GM18909 (cell line): ENCODE measurements around the gene SYAP1.
"Not testable (repeated sequence)": the region's sequence is repeated elsewhere in the genome, so short reads cannot be mapped to it uniquely, and the experiment has no call there.

ENCODE experiments used
- ATAC-seq: cut with Tn5 transposase; IDR thresholded peaks from one replicate; pipeline ENCODE4 v1.9.1; 2021; ENCODE audit warnings: mild to moderate bottlenecking; ENCODE audit not compliant: unreplicated experiment, poor library complexity

Gene SYAP1

DNA sequence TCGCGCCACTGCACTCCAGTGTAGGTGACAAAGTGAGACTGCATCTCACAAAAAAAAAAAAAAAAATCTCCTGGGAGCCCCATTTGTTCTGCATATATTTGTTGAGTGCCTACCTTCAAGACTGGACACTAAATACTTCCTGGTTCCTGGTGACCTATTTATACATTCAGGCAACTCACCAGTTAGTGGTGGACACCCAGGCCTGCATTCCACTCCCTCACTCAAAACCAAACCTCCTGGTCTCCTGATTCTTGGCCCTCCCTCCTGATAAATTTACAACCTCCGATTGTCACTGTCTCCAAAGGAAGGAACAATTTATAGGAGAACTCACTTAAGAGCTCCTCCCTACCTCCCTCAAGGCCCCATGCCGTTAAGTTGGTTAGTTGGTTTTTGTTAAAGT lies 3.1 kb downstream of the SYAP1 start:
- ATAC-seq, result no peak

DNA sequence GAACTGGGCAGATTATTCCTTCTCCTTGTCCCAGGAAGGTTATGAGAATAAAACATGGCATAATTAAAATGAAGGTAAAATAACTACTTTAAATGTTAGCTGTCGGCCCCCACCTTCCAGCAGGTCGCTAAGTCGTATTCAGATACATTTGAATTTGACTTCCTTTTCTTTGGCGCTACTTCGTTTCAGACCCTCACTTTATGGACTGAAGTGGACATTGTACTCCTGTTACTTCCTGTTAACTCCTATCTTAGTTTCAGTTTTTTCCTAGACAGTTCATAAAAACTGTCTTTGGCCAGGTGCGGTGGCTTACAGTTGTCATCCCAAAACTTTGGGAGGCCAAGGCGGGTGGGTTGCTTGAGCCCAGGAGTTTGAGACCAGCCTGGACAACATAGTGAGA lies 5.7 kb downstream of the SYAP1 start:
- ATAC-seq, result no peak

DNA sequence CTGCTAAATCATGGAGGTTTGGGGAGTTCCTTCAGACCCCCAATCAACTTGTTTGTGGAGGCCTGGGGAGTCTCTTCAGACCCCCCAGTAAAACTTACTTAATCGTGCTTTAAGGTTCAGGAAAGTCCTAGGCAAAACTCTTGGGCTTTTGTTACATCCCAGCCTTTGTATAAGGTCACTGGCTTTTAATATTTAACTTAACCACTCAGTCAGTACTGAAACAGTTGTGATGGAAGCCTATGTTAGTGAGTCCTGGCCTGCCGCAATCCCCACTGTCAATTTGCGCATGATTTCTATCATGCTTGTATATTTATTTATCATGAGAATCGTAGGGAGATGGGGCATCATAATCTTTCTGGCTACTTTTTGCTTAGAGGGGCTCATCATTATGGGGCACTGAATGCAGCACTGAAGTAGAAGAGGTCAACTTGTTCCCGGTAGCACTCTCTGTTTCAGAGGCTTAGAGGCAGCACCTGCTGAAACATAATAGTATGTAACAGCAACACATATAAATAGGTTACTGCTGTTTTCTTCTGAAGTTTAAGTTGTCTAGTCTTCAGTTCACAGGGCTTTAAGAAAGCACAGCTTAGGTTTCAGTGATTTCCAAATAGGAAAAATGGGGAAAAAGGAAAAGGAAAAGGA lies 7.1 kb downstream of the SYAP1 start:
- ATAC-seq, result peak; percentile 89

DNA sequence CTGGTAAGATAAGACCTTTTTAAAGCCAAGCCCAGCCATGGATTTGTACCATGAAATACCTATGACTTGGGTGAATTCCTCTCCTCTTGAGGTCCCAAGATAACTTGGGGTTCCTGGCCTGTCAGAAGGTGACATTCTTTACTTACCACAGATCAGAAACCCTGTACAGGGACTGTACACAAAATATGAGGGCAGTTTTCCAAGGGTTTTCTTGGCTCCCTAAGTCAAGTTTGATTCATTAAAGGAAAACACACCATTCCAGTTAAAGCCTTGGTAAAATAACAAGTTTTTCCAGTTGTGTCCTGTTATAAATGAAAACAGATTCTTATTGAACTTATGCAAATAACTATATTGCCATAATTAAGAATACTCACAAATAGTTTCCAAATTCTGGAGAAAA lies 8.2 kb downstream of the SYAP1 start:
- ATAC-seq, result no peak

DNA sequence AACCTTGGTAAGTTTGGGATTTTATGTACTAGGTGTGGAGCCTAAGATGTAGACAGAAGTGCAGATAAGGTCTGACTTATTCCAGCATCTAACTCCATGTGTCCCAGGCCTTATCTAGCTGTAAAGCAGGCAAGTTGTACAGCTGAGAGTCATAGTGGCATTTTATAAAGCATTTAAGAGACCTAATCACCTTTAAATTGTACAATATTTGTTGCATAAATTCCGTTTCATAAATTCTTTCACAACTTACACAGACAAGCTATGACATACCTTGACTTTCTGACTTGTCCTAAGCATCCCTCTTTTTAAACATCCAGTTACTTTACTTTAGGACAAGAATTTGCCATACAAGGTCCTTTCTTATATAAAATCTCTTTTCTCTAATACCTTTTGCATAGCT lies 11.0 kb downstream of the SYAP1 start:
- no peak for ATAC-seq

DNA sequence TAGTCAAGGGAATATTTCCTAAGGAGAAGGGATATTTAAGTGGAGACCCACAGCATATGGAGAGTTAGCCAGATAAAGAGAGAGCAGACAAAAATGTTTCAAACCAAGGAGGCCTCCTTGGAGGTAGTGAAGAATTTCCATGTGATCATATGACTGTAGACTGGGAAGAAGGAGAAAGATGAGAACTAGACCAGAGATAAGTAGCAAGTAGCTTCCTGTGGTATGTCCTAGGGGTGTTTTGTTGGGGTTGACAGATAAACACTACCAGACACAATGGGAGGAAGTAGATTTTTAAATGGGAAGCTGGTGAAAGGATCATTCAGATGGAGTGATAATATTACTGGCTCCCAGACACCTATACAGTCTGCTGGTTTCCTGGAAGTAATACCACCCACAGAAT lies 13.6 kb downstream of the SYAP1 start:
- no peak for ATAC-seq

DNA sequence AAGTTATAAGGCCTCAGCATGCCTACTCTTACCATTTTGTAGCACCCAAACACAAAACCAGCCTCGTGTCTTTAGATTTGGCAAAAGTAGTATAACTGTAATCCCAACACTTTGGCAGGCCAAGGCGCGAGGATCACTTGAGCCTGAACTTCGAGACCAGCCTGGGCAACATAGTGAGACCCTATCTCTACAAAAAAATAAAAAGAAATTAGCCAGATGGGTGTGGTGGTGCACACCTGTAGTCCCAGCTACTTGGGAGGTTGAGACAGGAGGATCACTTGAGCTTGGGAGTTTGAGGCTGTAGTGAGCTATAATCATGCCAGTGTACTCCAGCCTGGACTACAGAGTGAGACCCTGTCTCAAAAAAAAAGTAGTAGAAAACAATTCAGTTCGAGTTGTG lies 17.6 kb downstream of the SYAP1 start:
- no peak for ATAC-seq

DNA sequence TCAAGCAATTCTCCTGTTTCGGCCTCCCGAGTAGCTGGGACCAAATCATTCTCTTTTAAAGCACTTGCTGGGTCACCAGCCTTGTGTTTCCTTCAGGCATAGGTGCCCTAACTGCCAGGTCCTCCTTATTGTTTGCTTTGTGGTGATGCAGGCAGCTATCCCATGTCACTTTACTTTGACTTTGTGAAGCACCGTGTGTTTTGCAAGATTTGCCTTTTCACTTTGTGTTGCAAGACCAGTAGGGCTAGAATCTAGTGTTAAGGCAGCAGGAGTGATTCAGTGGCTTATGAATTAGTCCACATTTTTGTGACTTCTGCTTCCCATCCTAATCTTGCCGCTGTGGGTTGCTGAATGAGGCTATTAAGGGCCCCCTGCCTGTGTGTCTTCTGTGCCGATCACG lies 20.2 kb downstream of the SYAP1 start:
- ATAC-seq, result no peak

DNA sequence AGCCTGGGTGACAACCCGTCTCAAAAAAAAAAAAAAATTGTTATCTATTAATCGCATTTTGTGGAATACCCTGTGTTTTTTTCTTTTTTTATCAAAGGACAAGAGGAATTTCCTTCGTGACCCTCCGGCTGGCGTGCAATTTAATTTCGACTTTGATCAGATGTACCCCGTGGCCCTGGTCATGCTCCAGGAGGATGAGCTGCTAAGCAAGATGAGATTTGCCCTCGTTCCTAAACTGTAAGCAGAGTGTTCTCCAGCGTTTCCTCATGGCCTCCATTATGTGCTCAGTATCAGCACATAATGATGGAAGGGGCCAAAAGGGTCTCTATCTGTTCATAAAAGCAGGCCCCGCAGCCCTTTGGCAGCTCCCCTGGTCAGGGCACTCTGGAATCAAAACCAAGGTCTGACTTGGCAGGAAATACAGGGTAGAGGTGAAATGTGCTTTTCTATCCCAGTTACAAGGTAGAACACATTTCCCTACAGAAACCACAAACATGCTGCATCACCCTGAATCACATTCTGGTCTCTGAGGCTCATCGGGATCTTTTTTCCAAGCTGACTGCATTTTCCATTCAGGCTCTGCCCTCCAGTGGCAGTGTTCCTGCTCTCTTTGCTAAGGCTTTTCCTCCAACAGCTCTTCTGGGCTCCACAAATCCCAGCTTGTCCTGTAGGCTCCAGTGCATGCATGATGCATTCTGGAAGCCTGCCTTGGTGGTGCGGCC lies 24.4 kb downstream of the SYAP1 start:
- no peak for ATAC-seq

DNA sequence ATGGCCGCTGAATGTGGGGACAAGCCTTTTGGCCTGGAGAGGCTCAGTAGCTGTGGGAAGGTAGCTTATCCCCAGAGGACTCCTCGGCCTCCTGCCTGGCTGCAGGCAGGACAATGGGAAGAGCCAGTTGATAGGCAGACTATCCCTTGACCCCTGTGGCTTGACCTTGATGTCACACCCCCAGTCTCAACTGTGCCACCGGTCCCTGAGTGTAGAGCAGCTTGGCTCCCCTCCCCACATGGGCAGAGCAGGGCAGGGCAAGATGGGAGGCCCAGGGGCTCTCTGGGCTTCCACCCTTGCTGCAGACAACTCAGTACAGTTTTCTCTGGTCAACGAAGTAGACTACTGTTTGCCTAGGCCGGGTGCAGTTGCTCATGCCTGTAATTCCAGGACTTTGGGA lies 25.7 kb downstream of the SYAP1 start:
- no peak for ATAC-seq

DNA sequence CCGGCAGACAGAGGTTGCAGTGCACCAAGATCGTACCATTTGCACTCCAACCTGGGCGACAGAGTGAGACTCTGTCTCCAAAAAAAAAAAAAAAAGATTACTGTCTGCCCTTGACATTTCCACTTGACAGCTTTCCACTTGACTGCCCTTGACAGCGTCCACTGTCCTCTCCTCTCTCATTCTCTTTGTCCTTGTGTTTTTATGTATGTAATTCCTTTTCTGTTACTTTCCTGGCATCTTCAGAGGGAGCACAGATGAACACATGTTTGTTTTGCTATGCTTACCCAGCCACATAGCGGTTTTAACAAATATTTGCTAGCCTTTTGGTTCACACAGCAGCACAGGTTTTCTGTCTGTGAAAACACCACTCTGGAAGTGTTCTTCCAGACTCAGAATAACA lies 26.2 kb downstream of the SYAP1 start:
- ATAC-seq, result no peak

DNA sequence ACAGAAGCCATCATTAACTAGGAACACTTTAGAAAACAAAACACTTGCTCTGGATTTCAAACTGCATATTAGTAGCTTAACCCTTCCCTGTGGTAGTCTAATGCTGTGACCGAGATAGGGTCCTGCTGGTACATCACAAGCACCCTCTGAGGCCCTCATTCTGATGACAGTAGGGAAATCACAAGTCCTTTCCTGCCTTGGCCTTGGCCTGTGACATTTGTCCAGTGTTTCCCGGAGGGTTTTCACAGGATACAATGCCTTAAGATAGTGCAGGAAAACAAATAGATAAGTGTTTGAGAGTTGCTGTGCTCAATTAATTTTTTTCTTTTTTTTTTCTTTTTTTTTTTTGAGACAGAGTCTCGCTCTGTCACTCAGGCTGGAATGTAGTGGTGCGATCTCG lies 29.0 kb downstream of the SYAP1 start:
- no peak for ATAC-seq

DNA sequence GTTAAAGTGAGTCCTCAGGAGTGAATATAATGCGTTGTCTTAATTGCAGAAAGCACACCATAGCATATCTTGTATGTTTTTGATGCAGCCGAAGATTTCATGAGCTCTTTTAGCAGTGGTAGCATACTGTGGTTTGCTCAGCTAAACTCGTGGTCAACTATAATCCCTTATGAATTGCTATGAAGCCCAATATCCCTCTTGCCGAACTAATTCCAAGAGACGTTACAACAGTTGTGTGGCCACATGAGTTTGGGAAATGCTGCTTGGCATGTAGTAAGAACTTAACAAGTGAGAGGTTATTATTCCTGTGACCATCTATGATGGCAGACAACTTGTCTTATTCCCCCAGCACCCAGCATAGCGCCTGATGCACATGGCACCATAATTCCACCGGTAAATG lies 30.7 kb downstream of the SYAP1 start:
- no peak for ATAC-seq

DNA sequence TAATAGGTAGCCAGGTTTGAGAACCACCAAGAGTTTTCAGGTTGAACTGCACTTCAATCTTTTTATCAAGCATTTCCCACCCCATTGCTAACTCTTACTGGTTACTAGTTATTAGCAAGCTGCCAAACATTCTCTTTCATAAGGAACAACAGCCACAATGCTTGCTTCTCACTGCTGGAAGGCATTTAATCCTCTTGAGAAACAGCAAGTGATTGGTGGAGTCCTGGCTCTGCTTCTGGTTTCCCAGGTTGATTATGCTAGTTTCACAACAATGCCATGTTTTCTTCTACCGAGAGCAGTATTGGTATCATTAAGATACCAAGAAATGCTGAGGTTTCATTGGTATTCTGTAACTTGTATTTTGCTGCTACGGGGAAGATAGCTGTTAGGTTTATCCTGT lies 34.6 kb downstream of the SYAP1 start:
- ATAC-seq, result no peak

DNA sequence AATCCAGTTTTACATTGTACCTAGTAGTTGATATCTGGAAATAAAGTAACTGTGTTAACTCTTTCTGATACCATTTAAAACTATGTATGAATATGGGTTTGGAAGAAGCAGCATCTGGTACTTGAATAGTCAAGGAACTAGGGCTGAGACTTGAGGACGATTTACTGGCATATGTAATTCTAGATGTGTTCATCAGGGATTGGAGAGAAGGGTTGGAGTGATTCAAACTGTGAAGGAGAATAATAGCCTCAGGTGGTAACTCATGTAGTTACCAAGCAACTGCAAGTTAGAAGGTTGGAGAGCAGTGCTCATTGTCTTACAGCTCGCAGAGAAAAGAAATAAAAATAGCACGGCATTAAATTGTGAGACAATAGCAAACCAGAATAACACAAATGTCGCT lies 37.3 kb downstream of the SYAP1 start:
- ATAC-seq, result no peak

DNA sequence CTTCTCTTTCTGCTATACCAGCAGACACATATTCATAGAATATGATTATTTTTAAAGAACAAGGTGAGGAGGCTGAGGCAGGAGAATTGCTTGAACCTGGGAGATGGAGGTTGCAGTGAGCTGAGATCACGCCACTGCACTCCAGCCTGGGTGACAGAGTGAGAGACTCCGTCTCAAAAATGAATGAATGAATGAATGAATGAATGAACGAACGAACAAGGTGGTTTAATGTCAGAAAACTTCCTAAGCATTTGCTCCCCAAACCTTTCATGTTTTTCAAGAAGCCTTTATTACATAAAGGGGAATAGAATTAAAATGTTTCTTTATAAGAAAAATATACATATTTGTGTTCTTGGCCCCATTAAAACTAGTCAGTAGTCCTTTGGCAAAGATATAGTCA lies 42.1 kb downstream of the SYAP1 start:
- ATAC-seq, result not testable (repeated sequence)

DNA sequence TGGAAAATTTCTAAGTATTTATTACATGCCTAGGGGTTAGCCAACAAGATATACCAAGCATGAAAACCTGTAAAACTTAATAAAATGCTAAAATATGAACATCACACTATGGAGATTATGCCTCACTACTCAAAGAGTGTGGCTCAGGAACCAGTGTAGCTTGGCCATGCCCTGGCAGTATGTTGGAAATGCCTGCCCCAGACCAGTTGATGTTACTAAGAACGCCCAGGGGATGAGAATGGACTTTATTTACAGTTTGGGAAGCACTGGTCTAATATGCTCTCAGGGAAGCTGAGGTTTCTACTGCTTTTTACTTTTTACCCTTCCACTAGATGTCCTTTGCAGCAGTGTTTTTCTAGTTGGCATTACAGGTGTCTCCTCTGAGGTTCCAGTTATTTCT lies 43.2 kb downstream of the SYAP1 start:
- no peak for ATAC-seq

DNA sequence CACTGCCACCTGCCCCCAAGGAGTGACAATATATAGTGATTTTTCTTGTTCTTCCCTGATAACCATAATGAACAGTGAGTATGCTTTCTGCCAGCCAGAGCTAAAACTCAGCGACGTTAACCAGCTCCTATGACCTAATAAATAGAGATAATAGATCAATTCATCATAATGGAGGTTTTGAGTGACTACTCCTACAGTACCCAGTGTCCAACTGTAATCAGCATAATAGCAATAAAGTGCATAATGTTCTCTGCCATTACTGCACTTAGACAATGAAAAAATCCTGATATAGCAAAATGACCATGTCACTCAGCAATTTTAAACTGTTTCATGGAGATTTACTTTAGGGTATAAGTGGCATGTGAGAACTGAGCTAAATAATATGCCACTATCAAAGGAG lies 46.2 kb downstream of the SYAP1 start:
- ATAC-seq, result no peak

DNA sequence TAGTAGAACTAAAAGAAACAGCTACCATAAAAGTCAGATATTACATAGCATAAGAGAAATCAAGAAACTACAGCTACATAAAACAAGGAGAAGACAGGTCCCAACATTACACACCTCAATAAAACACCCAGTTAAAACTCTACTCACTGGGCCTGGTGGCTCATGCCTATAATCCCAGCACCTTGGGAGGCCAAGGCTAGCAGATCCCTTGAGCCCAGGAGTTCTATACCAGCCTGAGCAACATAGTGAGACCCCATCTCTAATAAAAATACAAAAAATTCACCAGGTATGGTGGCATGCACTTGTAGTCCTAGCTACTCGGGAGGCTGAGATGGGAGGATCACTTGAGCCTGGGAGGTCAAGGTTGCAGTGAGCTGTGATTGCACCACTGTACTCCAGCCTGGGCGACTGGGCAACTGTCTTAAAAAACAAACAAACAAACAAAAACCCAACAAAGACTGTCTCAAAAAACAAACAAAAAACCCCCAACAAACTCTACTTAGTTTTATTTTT lies 51.6 kb downstream of the SYAP1 start:
- ATAC-seq, result no peak

DNA sequence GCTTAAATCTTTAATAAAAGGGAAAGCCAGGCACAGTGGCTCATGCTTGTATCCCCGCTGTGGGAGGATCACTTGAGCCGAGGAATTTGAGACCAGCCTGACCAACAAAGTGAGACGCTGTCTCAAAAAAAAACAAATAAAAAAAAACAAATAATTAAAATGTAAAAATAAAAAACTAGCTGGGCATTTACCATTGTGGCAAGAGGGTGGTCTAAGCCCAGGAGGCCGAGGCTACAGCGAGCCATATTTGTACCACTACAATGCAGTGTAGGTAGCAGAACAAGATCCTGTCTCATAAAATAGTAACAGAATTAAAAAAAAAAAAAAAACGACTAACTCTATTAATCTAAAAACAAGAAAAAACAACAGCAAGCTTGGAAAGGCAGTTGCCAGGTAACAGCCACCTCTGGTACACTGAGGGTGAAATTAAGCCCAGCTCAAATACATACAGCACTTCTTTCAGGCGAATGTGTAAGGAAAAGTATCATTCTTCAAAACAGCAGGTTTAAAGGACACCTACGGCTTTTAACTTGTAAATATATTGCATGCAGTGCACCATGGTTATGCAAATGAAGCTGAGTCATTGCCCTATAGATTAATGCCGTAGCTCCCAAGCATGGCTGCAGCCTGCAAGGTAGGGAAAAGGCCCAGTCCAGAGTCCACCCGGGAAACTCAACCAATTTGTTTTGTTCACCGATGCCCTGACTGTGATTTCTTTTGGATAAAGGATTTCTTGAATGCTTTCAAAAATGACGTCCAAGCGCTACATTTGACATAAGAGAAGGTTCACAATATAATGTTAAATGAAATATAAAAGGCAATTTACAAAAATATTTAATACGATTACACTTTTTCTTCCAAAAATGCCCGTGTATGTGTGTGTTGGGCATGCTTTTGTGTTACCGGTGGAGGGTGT lies 52.3 kb downstream of the SYAP1 start:
- ATAC-seq, result no peak

DNA sequence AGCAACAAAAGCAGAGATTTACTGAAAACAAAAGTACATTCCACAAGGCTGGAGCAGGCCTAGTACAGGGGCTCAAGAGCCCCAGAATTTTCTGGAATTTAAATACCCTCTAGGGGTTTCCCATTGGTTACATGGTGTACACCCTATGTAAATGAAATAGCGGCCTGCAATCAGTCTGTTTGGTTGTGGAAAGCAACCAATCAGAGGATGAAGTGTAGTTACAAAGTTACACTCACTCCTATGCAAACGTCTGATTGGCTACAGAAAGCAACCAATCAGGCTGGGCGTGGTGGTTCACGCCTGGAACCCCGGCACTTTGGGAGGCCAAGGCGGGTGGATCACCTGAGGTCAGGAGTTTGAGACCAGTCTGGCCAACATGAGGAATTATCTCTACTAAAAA lies 53.0 kb downstream of the SYAP1 start:
- no peak for ATAC-seq
